ENCODE measurements around the gene PRSS37. TPM values are rescaled to one million over a fixed set of nuclear protein-coding genes. Genes with fewer than 3 reads are reported as not detected.

PRSS37 gene
- total and polyA plus RNA-seq, 2 of the 8 experiments (the other 6 are each of a cell fraction or from before 2014, with no cell fraction given) = not detected

- no peak overlapping the region for H2AFZ ChIP-seq (ENCODE audit: low read length)
- no peak for FAIRE-seq
- no peak overlapping the region for H3K18ac ChIP-seq (ENCODE audit: extremely low read depth, low read length)
- H3K27ac ChIP-seq (ENCODE audit: low read depth, low read length) = no peak overlapping the region
- H3K4me3 ChIP-seq (ENCODE audit: extremely low read depth in 1 of 4, insufficient read depth in 2 of 4, low read depth in 3 of 4, low read length in 4 of 4) = no peak overlapping the region
- no peak overlapping the region for H3K23ac ChIP-seq (ENCODE audit: insufficient read length)
- H3K4me1 ChIP-seq (replicated peaks in 1 of 4; ENCODE audit: control insufficient read depth in 3 of 4, insufficient read depth in 4 of 4, low read length in 3 of 4) = no peaks in the 10 kb centered on the region
- no peaks in the 10 kb centered on the region for H3K23me2 ChIP-seq (ENCODE audit: low read depth, low read length)
- H3K9me3 ChIP-seq (ENCODE audit: insufficient read depth in 2 of 2, low read depth in 1 of 2, low read length in 1 of 2) = no peaks in the 10 kb centered on the region
- ChIA-PET POLR2A (ENCODE audit: partially characterized antibody) (no interaction called here), CTCF (ENCODE audit: partially characterized antibody) (interaction anchor here (0.6 to 1.0 kb wide), 2 partner anchors 16 to 977 kb away, joined by 3 read pairs; no protein-coding TSS in a partner anchor)
- no peaks in the 10 kb centered on the region for H3K36me3 ChIP-seq (ENCODE audit: control insufficient read depth in 2 of 4, insufficient read depth in 4 of 4, low read length in 3 of 4)
- H2BK15ac ChIP-seq (ENCODE audit: low read length) = no peak overlapping the region
- DNase-seq (ENCODE audit: low read depth in 1 of 2, low spot score in 2 of 2) = no peak
- no peak overlapping the region for H2BK120ac ChIP-seq (replicated peaks; ENCODE audit: low read depth, low read length)
- H4K8ac ChIP-seq (ENCODE audit: extremely low read depth, insufficient read depth, low read length) = no peak overlapping the region
- no peak overlapping the region for H4K91ac ChIP-seq (replicated peaks; ENCODE audit: insufficient read length, low read length)
- H3K4me2 ChIP-seq (ENCODE audit: insufficient read depth in 1 of 2, low read depth in 2 of 2, low read length in 2 of 2) = no peak overlapping the region
- H3K56ac ChIP-seq (replicated peaks; ENCODE audit: insufficient read length, low read depth, low read length) = no peak overlapping the region
- 88% methylated on average over 1 of the region's 1 CpG; no CpG with 5 or more reads in 1 of the 2 experiments for WGBS, 2 experiments (ENCODE audit: extremely low coverage in 1 of 2, insufficient coverage in 1 of 2, insufficient read length in 1 of 2, insufficient replicate concordance in 2 of 2, low coverage in 1 of 2, low lambda C conversion rate in 2 of 2, missing lambda C conversion rate in 1 of 2)
- no peak overlapping the region for H2BK12ac ChIP-seq (ENCODE audit: low read depth, low read length)
- H4K5ac ChIP-seq (ENCODE audit: insufficient read length, low read depth, low read length) = no peak overlapping the region
- no peak overlapping the region for H2AK5ac ChIP-seq (ENCODE audit: low read depth, low read length)
- H3K4ac ChIP-seq (replicated peaks; ENCODE audit: insufficient read length, low read depth, low read length) = no peak overlapping the region
- H3K14ac ChIP-seq (ENCODE audit: insufficient read length) = no peak overlapping the region
- H3K79me1 ChIP-seq (ENCODE audit: low read depth, low read length) = no peaks in the 10 kb centered on the region
- no peak overlapping the region for H3K9ac ChIP-seq (replicated peaks in 1 of 4; ENCODE audit: extremely low read depth in 1 of 4, low read depth in 3 of 4, low read length in 3 of 4)
- H2BK20ac ChIP-seq (ENCODE audit: low read length) = no peak overlapping the region
- H4K20me1 ChIP-seq (replicated peaks in 1 of 2; ENCODE audit: control insufficient read depth in 1 of 2, insufficient read depth in 2 of 2, low read length in 2 of 2) = no peaks in the 10 kb centered on the region
- H3K79me2 ChIP-seq (ENCODE audit: control insufficient read depth in 1 of 2, insufficient read depth in 2 of 2, low read length in 2 of 2) = no peaks in the 10 kb centered on the region
- H3K27me3 ChIP-seq (replicated peaks in 1 of 4; ENCODE audit: control insufficient read depth in 3 of 4, extremely low read depth in 1 of 4, insufficient read depth in 3 of 4, low read length in 3 of 4) = no peaks in the 10 kb centered on the region
- no peak overlapping the region for H2BK5ac ChIP-seq (ENCODE audit: low read depth, low read length)
- TF ChIP-seq SRF (IDR thresholded peaks at IDR 0.05; ENCODE audit: low read depth, low read length) (no peak), POU5F1 (IDR thresholded peaks at IDR 0.05; ENCODE audit: low read depth, low read length) (no peak), KDM1A (IDR thresholded peaks at IDR 0.05; ENCODE audit: borderline replicate concordance, low read length) (no peak)
Measured at GRCh38 chr7:141889321-141889720, 48.0 kb upstream of the PRSS37 start.
